GM19455 (cell line): ENCODE measurements around the gene ZPBP2.
"Not testable (repeated sequence)": the region's sequence is repeated elsewhere in the genome, so short reads cannot be mapped to it uniquely, and the experiment has no call there.

ENCODE experiments used
- ATAC-seq: cut with Tn5 transposase; IDR thresholded peaks from one replicate; pipeline ENCODE4 v1.9.1; 2021; ENCODE audit not compliant: unreplicated experiment

The ZPBP2 gene

DNA sequence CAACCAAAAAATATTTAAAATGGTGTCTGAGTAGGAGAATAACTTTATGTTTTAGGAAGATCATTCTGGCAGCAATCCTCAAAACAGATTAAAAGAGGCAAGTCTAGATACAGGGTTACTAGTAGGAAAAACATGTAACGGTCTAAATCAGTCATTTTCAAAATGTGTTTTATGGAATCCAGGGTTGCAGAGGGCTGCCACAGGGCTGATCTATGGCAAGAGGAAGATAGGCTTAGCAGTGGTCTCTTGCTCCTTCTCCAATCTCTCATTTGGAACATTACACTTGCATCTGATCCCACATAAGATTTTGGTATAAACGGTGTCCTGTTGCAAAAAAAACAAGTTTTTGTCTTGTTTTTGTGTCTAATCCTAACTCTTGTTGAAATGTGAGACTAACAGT is 13.1 kb upstream of the ZPBP2 start:
- ATAC-seq: no peak

DNA sequence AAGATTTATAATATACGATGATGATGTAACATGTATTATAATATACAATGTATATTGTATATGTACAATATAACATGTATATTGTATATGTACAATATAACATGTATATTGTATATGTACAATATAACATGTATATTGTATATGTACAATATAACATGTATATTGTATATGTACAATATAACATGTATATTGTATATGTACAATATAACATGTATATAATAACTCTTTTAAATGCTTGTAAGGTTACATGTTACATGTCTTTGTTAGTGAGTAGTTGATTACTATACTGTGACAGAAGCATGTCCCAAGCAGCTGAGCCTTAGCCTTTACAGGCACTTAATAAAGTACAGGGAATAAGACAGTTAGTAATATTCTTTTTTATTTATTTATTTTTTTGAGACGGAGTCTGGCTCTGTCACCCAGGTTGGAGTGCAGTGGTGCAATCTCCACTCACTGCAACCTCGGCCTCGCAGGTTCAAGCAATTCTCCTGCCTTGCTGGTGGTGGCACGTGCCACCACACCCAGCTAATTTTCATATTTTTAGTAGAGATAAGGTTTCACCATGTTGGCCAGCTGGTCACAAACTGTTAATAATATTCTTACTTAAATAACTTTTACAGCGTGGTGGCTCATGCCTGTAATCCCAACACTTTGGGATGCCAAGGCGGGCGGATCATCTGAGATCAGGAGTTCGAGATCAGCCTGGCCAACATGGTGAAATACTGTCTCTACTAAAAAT is 11.9 kb upstream of the ZPBP2 start:
- ATAC-seq: not testable (repeated sequence)

DNA sequence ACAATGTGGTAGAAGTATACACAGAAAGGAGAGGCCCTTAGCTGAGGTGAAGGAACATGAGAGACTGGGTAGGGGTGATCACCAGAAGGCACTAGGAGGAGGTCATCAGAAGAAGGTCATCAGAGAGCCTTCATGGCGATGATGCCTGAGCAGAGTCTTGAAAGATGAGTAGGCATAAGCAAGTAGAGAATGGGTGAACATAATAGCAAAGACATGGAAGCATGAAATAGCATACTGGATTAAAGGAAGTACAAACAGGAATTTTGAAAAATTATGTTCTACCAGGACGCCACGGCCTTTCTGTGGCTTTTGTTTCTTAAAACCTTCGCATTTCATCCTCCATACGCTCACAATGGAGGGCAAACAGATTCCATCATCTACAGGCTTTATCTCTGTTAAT is 6.8 kb upstream of the ZPBP2 start:
- ATAC-seq: no peak

DNA sequence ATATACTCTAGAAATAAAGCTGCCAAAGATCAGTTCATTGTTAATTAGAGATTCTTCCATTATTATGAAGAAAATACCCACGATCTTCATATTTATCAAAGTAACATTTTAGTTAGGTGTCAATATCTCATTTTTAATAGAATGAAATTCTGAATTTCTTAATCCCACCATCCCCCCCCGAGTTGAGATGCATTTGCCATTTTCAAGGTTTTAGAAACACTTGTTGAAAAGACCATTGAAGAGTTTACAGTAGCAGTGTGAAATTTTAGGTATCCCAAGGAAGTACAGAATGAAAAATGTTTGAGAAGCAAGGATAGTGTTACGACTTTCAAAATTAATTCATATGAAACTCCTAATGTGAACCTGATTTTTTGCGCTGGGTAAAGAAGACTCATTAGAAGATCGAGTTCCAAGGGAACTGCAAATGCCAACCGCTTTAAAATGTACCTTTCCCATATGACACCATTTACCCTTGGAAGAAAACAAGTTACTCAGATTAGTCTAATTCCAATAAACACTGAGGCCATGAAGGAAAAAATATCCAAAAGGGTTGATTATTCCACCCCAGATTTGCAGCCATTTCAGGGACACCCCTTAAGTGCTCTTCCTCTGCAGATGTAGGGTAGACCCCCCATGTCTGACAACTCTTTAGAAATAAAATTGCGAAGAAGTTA is 4.6 kb upstream of the ZPBP2 start:
- ATAC-seq: no peak

DNA sequence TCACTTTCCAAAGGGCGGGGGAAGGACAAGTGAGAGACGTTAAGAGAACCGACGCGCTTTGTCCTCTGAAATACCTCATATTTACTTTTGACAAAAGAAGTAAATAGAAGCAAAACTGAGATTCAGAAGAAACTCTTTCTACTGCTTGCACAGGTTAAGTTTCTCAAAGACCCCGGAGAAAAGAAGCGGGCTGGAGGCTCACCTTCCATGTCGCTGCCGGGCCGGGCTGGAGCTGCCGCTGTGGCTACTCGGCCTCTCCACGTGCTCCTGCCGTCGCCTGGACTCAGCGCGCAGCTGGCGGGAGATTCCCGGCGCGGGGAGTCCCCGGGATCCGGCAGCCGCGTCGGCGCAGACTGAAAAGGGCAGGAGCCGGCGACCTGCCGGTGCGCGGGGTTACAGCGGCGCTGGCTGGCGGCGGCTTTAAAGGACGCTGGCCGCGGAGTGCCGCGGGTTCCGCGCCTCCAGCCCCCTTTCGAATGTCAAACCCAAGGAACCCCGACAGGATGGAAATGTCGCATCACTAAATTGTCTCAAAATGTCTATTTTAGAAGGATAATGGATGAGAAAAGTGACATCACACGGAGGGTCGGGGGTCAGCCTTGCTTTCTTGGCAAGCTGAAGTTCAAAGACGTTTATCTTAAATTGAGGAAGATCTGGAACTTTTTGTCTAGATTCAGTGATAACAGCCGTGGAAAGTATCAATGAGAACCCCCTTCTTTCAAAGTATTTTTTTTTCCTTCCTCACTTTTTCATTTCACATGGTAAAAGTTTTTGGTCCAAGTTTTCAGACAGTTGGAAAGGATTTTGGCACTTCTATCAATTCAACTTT is 3.9 kb upstream of the ZPBP2 start, which contains the start of gene IKZF3:
IKZF3 (minus strand) TSS at position 395 of the 829 bp plus-strand sequence; CDS start at position 209, 186 bp downstream.
- ATAC-seq: no peak

DNA sequence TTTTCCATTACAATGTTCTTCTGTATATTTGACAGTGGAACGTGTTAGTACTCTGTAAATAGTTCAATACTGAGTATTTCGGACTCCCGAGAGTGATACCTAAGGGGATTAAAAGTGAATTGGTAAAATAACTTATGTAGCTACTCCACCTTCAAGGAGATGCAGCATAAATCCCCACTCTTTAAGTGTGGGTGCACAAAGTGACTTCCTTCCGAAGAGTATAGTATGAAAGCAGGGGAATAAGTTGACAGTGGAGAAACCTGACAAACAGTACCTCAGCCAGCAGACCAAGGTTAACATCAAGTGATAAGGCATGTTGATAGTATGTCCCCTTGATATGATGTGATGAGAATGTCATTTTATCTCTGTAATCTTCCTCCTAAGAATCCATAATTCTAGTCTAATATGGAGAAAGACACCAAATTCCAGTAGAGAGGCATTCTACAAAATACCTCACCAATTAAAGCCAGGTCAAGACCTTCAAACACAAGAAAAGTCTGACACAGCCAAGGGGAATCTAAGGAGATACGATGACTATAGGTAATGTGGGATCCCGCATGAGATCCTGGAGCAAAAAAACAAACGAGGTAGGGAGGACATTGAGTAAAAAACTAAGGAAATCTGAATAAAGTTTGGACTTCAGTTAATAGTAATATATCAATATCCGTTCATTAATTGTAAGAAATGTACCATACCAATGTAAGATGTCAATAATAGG is 1.8 kb upstream of the ZPBP2 start:
- no peak for ATAC-seq

DNA sequence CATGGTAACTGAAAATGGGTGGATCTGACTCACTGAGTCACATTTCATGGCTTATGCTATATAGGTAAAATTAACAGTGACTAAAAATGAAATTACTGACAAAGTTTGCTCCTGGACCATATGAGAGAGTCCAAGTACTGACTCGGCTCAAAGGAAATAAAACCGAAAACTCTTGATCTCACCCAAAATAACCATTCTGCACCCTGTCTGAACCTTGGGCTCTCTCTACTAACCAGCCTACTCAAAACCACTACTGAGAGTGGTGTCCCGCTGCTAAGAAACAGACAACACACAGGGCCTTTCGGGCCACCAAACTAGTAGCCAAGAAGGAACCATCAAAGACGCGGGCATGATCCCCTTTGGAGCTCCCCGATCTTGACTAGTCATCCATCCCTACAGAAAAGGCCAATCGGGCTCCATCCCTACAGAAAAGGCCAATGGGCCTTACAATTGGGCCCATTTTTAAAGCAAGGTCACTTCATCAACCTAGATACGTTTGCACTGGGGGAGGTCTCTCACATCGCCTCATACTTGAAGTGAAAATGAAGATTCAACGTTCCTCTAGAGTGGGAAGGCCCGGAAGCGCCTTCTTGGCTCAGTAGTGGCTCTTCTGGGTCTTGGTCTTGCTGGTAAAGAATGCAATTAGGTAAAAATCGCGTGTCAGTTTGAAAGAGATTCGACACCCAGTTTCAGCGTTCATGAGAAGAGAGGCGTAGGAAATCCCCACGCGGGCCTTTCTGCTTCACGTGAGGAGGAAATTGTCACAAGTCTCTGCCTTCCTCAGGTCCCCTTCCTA is 720 bp upstream of the ZPBP2 start:
- ATAC-seq: peak; percentile 47

DNA sequence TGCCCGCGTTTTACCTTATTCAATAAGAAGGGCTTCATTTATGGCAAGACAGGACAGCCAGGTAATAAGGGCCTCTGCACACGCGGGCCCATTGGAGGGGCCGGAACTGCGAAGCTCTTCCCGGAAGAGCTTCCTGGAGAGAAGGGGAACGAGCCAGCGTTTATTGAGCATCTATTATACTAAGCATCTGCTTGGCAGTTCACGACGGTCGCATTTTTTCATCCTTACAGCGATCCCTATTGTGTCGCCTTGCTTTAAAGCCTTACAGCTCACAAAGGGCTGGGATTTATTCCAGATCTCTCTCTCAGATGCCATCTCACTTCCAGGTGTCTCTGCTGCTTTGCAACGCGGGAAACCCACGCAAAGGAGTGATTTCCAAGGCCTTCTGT is 546 bp downstream of the ZPBP2 start:
- no peak for ATAC-seq

DNA sequence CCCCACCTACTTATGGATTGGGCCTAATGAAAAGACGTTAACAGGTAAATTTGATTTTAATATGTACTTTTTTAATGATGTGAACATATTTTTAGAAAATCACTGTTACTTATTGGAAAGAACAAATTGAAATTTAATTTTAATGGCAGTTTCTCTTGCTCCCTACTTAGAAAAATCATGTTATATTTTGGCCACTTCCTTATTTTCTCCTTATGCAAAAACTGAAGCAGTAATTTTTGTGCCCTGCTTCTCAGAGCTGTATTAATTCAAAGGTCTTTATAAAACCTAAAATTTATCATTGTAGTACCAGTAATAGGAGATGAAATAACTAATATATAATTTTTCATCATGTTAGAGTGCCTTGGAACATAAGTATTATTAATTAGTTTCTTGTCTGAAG is 2.8 kb downstream of the ZPBP2 start:
- ATAC-seq: no peak

DNA sequence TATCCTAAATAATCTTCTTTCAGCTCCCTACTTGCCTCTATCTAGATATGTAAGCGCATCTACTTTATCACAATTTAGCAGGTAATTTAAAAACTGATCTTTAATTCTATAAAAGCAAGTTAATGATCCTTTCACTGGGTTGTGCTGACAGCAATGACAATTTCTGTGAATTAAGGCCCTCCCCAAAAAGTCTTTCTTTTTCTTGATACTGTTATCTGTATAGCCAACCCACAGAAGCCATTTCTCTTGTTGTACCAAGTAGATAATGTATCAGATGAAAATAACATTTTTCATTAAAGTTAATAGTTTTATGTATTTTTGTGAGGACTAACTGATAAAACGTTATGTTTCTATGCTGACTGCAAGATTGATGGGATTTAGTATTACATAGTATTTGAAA is 3.8 kb downstream of the ZPBP2 start:
- ATAC-seq: no peak

DNA sequence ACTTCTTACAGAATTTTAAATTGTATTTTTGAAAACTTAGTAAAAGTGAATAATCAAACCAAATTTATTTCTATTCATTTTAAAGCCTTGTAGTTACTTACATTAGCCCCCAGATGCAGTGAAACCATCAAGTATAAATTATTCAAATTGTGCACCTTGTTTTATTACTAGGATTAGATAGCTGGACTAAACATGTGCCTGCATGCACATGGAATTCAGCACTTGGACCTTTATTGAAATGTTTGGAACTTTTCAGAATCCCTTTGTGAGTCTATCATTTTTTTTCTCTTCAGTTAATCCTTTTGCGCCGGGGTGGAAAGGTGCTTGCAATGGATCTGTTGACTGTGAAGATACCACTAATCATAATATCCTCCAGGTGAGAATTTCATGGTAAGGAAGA is 4.7 kb downstream of the ZPBP2 start:
- ATAC-seq: no peak

DNA sequence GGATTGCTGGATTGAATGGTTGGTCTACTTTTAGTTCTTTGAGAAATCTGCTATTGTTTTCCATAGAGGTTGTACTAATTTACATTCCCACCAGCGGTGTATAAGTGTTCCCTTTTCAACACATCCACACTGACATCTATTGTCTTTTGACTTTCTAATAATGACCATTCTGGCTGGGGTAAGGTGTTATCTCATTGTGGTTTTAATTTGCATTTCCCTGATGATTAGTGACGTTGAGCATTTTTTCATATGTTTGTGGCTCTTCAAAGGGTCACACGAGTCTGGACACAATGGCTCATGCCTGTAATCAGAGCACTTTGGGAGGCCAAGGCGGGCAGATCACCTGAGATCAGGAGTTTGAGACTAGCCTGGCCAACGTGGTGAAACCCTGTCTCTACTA is 18.1 kb downstream of the ZPBP2 start:
- not testable (repeated sequence) for ATAC-seq

DNA sequence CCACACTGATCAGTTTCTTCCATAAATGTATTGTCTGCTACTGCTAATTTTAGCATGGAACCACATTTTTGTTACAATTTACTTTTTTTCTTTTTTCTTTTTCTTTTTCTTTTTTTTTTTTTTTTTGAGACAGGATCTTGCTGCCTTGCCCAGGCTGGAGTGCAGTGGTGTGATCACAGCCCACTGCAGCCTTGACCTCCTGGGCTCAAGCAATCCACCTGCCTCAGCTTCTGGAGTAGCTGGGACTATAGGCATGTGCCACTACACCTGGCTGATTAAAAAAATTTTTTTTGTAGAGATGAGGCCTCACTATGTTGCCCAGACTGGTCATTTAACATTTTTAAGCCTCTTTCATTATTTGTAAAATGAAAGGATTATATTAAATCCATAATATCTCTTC is 19.1 kb downstream of the ZPBP2 start:
- ATAC-seq: no peak

DNA sequence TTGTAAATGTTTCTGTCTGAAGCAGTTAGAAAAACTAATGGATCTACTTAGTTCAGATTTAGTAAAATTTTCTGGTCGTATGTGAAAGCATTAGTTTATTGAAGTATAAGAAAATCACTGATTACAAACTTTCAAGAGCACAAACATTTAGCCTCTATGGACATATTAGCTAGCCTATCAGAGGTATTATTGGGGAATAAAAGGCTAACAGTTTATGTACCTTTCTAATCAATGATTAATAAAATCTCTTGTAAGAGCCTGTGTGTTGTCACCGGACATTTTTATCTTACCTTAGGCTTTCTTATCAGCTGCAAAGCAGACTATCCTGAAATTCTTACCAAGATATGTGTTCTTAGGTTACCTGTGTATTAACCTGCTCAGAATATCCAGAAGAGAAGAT is 21.2 kb downstream of the ZPBP2 start:
- no peak for ATAC-seq

DNA sequence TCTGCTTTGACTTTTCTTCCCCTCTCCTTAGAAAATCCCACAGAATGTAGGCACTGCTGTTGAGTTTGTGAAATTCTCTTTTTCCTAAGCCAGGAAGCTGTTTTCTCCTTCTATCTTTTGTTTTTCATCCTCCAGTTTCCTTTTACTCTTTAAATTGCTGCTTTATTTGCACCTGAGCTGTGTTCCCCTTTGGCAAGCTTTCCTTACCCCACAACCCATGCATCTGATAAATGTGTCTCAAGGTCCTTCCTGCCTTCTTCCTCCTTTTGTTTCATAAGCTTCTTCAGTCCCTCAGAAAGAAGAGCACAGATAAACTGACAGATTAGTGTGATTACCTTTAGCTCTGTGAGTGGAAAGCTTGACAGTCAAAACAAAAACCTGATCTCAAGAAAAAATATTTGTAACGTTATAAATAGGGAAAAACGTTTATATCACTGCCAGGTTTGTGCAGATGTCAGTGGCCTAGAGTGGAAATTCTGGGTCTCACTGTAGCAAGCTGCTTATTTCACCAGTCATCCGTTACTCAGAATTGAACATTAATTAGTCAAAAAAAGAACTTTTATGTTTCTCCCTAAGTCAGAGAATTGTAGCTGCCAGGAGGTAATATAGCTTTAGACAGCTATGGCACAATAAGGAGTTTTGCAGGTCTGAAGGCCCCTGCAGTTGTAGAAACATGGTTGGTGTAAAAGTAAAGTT is 26.8 kb downstream of the ZPBP2 start:
- ATAC-seq: no peak

DNA sequence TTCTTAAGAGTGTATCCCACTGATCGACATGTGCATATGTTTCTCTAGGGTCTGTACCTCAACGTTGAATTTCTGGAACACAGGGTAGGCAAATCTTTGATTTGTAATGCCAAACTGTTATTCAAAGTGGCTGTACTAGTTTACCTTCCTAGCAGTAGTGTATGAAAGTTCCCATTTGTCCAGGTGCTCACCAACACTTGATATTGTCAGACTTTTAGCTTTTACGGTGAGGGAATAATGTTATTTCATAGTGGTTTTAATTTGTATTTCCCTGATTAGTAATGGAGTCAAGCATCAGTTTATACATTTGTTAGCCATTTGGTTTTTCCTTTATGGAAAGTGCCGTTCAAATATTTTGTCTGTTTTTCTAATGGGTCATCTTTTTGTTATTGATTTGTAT is 30.1 kb downstream of the ZPBP2 start:
- ATAC-seq: no peak

DNA sequence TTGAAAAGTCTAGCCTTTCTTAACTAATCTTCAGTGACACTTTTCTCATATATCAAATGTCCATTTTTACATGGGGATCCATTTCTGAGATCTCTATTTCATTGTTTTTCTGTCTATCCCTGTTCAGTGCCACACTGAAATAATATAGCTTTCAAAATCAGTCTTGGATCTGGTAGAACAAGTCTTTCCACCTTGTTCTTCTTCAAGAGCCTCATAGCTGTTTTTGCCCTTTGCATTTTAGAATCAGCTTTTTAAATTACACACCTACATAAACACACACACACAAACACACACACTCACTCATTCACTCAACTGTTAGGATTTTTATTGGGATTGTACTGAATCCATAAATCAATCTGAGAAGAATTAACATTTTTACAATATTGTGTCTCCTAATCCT is 31.2 kb downstream of the ZPBP2 start:
- no peak for ATAC-seq

DNA sequence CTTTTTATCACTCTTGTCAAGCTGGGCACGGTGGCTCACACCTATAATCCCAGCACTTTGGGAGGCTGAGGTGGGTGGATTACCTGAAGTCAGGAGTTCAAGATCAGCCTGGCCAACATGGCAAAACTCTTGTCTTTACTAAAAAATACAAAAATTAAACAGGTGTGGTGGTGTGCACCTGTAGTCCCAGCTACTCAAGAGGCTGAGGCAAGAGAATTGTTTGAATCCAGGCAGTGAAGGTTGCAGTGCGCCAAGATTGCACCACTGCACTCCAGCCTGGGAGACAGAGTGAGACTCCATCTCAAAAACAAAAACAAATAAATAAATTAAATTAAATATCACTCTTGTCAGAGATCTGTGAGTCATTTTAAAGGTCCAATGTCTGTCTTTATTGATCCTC is 34.0 kb downstream of the ZPBP2 start:
- ATAC-seq: not testable (repeated sequence)

DNA sequence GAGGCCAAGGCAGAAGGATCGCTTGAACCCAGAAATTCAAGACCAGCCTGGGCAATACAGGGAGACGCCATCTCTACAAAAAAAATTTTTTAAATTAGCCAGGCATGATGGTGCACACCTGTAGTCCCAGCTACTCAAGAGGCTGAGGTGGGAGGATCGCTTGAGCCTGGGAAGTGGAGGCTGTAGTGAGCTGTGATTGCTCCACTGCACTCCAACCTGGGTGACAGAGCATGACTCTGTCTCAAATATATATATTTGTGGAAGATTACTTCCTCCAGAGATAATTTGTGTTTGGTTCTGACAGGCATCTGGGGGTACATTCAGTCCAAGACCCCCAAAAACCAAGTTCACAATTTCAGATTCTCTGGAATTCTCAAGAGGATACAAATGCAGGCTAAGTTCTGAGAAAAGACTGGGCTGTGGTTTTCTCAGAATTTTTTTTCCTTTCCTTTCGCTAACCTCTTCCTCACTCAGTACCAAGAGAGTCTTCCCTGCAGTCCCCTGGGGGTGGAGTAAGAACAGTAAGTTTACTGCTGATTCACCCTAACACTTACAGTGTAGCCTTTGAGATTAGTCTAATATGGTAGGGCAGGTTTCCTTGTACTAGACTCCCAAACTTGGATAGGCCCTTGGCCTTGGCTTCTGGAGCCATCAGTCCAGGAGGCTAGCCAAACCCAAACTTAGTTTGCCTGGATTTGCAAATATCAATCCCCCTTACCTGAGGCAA is 35.3 kb downstream of the ZPBP2 start:
- ATAC-seq: no peak
